NCI-H748 treated with DMSO at 0.1 percent for 48 hours (cell line): ENCODE measurements around the gene CIBAR2.

Source experiments
- DNase-seq: peaks from one replicate; lab custom pipeline; 2025; lab: John Stamatoyannopoulos, UW

CIBAR2 gene

GRCh38 chr16:85112364-85112763, at the start of gene CIBAR2:
Gene CIBAR2, minus strand, starts transcription at chr16:85112472. Its CDS starts 120 bp downstream, at chr16:85112352.
- DNase-seq, result peak; percentile 0

- DNase-seq, result no peak
These were observed 47.1 kb upstream of the CIBAR2 start for GRCh38 chr16:85159179-85159980.

GRCh38 chr16:85158743-85159178, 46.5 kb upstream of the CIBAR2 start:
- no peak for DNase-seq

GRCh38 chr16:85157813-85158742, 45.8 kb upstream of the CIBAR2 start:
- no peak for DNase-seq

- no peak for DNase-seq
These were observed 45.1 kb upstream of the CIBAR2 start for GRCh38 chr16:85157372-85157771.

DNA sequence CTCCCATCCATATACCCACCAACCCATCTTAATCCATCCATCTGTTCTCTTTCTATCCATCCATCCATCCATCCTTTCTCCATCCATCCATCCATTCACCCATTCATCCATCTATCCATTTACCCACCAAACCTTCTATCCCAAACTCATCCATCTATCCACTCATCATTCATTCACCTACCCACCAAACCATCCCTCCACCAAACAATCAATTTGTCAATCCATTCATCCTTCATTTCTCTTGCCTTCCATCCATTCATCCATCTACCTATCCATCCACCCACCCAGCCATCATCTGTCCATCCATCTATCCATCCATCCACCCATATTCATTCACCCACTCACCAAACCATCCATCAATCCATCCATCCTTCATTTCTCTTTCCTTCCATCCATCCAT, 44.6 kb upstream of the CIBAR2 start:
- DNase-seq, result no peak

- DNase-seq, result no peak
These were observed 44.2 kb upstream of the CIBAR2 start for GRCh38 chr16:85156440-85156839.

DNA sequence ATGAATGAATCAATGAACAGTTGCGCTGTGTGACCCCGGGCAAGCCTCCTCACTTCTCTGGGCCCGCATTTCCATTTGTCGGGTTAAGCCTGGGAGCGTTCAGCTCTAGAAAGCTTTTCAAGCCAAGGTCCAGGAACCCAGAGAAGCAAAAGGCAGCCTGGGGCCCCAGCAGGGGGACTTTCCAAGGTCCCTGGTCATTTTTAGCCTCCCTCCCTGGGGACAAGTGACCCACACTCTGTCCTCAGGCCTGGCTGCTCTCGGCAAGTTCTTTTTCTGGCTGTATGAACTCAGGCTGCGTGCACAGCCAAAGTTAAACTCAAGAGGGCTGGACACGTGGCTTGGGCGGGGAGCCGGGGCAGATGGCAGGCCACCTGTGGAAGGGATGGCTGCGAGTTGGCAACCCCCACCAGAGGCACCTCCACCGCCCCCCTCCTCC, 41.4 kb upstream of the CIBAR2 start:
- DNase-seq, result no peak

DNA sequence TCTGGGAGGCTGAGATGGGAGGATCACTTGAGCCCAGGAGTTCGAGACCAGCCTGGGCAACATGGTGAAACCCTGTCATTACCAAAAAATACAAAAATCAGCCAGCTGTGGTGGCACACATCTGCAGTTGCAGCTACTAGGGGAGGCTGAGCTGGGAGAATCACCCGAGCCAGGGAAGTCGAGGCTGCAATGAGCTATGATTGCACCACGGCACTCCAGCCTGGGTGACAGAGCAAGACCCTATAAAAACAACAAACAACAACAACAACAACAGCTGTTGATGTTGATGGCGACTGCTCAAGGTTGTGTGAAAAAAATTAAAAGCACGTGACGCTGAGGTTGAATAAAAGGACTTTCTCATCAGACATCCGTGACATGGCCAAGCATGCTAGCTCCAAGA, 40.8 kb upstream of the CIBAR2 start:
- DNase-seq, result no peak

DNA sequence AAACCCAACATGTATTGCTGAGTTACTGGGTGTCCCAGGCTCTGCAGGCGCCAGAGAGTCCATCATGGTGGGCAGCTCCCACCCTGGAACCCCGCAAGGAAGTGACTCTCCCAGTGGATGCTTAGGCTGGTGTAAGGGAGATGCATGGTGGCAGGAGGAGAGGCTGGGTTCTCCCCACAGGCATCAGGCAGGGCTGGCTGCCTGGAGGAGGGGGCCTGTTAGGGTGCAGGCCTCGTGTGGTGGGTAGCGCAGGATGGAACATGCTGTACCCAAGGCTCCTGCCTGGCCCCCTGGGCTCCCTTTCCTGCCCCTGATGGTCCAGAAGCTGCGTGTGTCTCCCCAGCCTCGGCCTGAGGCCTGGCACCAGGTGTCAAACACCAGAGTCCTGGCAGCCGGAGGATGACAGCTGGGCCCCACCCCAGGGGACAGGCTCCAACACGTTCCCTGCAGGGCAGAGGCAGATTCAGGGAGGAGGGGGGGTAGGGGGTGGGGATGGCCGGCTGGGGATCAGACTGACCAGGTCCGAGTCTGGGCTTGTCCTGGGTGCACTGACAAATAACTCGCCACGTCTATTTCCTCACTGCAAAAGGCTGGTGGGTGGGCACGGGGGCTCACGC, 40.2 kb upstream of the CIBAR2 start:
- DNase-seq, result no peak

DNA sequence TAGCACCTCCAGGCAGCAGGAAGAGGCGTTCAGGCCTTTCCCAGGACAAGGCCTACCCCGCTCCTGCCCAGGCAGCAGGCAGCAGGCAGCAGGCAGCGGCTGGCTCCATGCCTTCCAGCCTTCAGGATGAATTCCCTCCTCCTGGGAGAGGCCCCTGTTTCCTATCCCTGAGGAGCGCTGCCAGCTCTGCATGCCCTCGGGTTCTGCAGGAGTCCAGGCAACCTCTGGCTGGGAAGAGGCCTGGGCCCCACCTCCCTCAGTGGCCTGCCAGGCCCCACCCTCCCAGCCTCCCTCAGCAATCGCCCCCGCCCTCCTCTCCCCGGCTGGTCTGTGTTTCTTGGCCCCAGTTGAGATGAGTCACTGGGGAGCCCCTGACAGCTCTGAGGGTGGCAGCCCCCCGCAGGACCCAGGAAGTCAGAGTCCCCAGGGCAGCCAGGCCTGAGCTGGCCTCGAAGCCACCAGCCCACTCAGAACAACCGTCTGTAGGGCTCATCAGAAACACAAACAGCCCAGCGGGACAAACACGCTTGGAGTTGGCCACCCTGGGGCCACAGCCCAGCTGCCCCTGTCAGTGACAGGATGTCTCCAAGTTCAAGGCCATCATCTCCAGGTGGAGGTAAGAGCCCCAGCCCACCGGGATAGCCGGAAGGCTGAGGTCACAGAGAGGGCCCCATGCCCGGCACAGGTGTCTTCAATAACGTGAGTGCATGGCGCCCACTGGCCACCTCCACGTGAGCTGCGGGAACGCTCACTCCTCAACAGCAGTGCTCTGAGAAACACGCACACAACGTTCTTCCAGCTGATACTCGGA, 39.5 kb upstream of the CIBAR2 start:
- no peak for DNase-seq

- no peak for DNase-seq
These were observed 38.9 kb upstream of the CIBAR2 start for GRCh38 chr16:85151079-85151602.

DNA sequence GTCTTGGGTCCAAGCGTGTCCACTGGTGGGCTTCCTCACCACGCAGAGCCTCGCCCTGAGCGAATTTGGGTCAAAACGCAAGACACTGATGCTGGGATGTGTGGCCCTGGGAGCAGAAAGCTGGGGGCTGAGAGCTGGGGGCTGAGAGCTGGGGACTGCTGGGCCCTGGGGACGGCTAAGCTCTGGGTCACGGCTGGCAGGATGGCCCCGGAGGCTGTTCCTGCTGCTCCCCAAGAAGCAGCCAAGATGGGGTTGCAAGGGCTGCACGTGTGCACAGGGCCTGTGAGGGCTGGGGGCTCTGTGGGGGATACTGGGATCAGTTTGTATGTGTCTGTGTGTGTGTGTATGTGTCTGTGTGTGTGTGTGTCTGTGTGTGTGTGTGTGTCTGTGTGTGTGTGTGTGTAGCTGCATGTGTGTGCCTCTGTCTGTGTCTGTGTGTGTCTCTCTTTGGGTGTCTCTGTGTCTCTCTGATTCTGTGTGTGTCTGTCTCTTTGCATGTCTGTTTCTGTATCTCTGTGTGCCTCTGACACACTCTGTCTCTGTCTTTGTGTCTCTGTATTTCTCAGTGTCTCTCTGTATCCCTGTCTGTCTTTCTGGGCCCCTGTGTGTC, 38.2 kb upstream of the CIBAR2 start:
- no peak for DNase-seq

- no peak for DNase-seq
These were observed 37.5 kb upstream of the CIBAR2 start for GRCh38 chr16:85149776-85150175.

DNA sequence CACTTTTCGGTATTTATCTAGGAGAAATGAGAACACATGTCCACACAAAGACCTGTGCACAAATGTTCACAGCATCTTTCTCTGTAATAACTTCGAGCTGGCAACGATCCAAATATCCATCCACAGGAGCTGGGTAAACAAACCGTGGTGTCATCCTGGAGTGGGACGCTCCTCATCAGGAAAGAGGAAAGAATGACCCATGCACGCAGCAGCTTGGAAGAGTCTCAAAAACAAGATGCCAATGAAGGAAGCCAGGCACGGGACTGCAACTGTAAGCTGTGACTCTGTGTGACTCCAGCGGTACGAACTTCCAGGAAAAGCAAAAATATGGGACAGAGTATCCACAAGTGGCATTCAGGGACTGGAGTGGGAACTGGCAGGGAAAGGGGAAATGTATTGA, 36.7 kb upstream of the CIBAR2 start:
- DNase-seq, result peak; percentile 52

DNA sequence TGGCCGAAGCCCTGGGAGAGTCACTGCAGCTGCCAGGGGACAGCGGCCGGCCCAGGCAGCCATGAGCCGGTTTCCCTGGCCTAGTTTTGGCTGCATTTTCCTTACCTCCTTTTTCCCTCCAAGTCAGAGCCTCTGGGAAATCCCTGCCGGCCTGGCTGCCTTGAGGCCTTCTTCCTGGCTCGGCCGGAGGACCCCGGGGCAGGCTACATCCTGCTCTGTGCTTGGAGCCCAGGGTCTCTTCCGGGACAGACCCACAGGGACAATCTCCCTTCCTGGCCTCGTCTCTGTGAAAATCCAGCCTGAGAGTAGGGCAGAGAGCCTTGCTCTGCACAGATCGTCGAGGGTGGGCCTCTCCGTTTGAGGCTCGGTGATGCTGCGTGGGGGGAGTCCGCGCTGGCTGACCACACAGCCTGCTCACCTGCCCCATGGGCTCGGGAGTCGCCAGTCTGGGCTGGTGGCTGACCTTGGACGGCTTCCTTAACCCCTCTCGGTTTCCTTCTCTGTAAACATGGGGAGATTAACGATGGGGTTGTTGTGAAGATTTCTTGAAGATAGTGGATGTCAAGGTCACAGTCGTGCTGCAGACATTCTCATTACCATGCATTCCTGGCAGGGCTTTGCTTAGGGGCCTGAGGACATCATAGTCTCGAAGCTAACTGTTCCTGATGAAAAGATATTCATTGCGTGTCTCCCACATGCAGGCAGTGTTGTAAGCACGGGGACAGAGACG, 34.8 kb upstream of the CIBAR2 start:
- DNase-seq, result no peak

- DNase-seq, result no peak
These were observed 34.2 kb upstream of the CIBAR2 start for GRCh38 chr16:85146532-85146797.

- DNase-seq, result no peak
These were observed 33.7 kb upstream of the CIBAR2 start for GRCh38 chr16:85145734-85146531.

DNA sequence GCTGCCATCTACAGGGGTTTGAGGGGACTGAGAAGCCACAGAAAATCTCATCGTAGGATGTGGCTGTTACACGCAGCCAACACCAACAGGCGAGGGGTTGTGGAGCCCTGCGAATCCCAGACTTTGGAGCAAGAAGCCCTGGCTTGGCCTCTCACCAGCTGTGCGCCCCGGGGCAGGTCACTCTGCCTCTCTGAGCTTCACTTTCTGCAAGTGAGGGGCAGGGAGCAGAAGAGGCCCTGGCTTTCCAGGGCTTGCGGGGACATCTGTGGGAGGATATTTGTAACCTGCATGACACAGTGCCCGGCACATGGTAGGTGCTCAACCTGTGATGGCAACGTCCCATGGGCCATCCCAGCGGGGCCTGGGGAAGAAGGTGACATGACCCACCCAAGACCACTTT, 32.9 kb upstream of the CIBAR2 start:
- no peak for DNase-seq
